OCI-LY1 (cell line): ENCODE data around the gene ITGA1.

Experiments
- EZH2 ChIP-seq: fragments of 200-600 bp; sonication (generic), shearing (Covaris generic); IDR thresholded peaks from 2 replicates; pipeline ENCODE4 v1.8.0; 2017; ENCODE audit warnings: borderline replicate concordance, mixed run types, mild to moderate bottlenecking, antibody characterized with exemption, low read length, moderate library complexity, mixed read lengths
- TF ChIP-seq, protein P1 (sequence below): fragments of 200-600 bp; sonication (generic), shearing (Covaris generic); IDR thresholded peaks from 2 replicates; pipeline ENCODE4 v1.5.1; 2017; ENCODE audit warnings: mild to moderate bottlenecking, antibody characterized with exemption, low read length, moderate library complexity, mixed read lengths

DNA sequence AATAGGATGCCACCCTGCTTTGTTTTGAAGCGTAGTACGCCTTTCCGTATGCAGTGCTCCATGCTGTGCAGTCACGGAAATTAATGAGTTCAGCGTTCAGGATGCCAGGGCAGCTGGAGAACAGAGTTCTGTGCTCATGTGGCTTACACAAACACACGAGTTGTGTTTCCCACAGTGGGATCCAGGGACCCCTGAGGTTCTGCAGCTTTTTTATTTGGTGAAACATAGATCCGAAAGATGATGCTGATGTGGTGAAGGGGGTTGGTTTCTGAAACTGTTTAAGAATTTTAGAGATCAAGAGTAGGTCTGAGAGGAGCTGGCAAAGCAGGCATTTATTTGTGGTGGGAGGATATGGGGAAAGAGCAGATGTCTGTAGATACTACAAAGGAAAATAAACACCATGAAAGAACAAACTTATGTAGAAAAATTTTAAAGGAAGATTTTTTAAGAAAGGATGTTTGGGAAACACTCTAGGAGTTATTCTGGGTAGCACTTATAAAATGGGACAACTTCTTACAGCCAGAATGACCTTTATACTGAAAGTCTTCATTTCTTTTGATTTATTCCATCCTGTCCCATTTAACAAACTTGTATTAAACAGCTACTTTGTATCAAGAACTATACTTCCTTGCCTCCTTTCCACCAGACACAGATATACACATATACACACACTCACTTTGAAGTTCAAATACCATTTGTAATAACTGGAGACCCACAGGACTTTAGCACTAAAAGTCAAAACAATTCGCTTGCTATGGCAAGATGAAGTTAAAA lies 52.7 kb downstream of the ITGA1 start:
- TF ChIP-seq, protein P1, sequence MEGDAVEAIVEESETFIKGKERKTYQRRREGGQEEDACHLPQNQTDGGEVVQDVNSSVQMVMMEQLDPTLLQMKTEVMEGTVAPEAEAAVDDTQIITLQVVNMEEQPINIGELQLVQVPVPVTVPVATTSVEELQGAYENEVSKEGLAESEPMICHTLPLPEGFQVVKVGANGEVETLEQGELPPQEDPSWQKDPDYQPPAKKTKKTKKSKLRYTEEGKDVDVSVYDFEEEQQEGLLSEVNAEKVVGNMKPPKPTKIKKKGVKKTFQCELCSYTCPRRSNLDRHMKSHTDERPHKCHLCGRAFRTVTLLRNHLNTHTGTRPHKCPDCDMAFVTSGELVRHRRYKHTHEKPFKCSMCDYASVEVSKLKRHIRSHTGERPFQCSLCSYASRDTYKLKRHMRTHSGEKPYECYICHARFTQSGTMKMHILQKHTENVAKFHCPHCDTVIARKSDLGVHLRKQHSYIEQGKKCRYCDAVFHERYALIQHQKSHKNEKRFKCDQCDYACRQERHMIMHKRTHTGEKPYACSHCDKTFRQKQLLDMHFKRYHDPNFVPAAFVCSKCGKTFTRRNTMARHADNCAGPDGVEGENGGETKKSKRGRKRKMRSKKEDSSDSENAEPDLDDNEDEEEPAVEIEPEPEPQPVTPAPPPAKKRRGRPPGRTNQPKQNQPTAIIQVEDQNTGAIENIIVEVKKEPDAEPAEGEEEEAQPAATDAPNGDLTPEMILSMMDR: no peak
- no peak for TF ChIP-seq EZH2
